ENCODE data around the gene NAA16.
"Not testable (repeated sequence)": the region's sequence is repeated elsewhere in the genome, so short reads cannot be mapped to it uniquely, and the experiment has no call there.

The NAA16 gene

GRCh38 chr13:41409611-41410010, 98.5 kb downstream of the NAA16 start:
- DNase-seq (ENCODE audit: low read depth), result no peak

- no peak for DNase-seq (ENCODE audit: low read depth)
These were observed 100.0 kb downstream of the NAA16 start for GRCh38 chr13:41411060-41411459.

GRCh38 chr13:41411522-41411921, 100.5 kb downstream of the NAA16 start:
- no peak for DNase-seq (ENCODE audit: low read depth)

- DNase-seq (ENCODE audit: low read depth), result no peak
These were observed 102.8 kb downstream of the NAA16 start for GRCh38 chr13:41413872-41414271.

- DNase-seq (ENCODE audit: low read depth), result no peak
These were observed 105.2 kb downstream of the NAA16 start for GRCh38 chr13:41416276-41416675.

GRCh38 chr13:41418027-41418426, 107.0 kb downstream of the NAA16 start:
- DNase-seq (ENCODE audit: low read depth), result no peak

- DNase-seq (ENCODE audit: low read depth), result no peak
These were observed 107.7 kb downstream of the NAA16 start for GRCh38 chr13:41418731-41419130.

- DNase-seq (ENCODE audit: low read depth), result no peak
These were observed 108.1 kb downstream of the NAA16 start for GRCh38 chr13:41419206-41419605.

GRCh38 chr13:41420146-41420545, 109.1 kb downstream of the NAA16 start:
- DNase-seq (ENCODE audit: low read depth), result no peak

GRCh38 chr13:41421330-41421729, 110.3 kb downstream of the NAA16 start:
- DNase-seq (ENCODE audit: low read depth), result not testable (repeated sequence)

- not testable (repeated sequence) for DNase-seq (ENCODE audit: low read depth)
These were observed 110.9 kb downstream of the NAA16 start for GRCh38 chr13:41421983-41422382.

- DNase-seq (ENCODE audit: low read depth), result not testable (repeated sequence)
These were observed 112.2 kb downstream of the NAA16 start for GRCh38 chr13:41423259-41423658.

- not testable (repeated sequence) for DNase-seq (ENCODE audit: low read depth)
These were observed 113.6 kb downstream of the NAA16 start for GRCh38 chr13:41424675-41425074.

- DNase-seq (ENCODE audit: low read depth), result no peak
These were observed 115.0 kb downstream of the NAA16 start for GRCh38 chr13:41426047-41426446.

Data from stimulated activated CD8-positive, alpha-beta memory T cell treated with anti-CD3 and anti-CD28 coated beads, Interleukin-15, amount 100 ng/mL, for 1 hour (primary cell).